Measurements from ENCODE around the gene CNN1.
"Not testable (repeated sequence)": the region's sequence is repeated elsewhere in the genome, so short reads cannot be mapped to it uniquely, and the experiment has no call there.

CNN1 gene

DNA sequence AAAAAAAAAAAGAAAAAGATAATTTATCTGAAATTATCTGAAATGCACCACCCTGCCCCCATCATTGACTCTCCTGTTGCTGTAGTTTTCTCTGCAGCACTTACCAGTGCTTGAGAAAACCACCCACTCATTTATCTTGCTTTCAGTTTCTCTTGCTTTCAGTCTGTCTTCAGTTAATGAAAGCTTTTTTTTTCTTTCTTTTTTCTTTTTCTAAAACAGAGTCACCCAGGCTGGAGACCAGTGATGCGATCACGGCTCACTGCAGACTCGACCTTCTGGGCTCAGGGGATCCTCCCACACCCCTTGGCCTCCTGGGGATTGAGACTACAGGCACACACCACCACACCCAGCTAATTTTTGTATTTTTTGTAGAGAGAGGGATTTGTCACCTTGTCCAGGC, 43.1 kb downstream of the CNN1 start:
- Histone ChIP-seq H3K36me3 (ENCODE audit: control insufficient read depth, insufficient read depth, low read length) (no peaks in the 10 kb centered on the region; the same call in 1 of the 2 replicates), H3K4me3 (ENCODE audit: low read length) (no peak overlapping the region), H3K9me3 (ENCODE audit: control insufficient read depth, insufficient read depth, low read length) (no peaks in the 10 kb centered on the region), H3K4me1 (ENCODE audit: control insufficient read depth, insufficient read depth, low read length) (peaks cover 2% of the 10 kb centered on the region; the same call in 1 of the 2 replicates), H3K27me3 (ENCODE audit: control insufficient read depth, insufficient read depth, low read length) (no peaks in the 10 kb centered on the region), H3K27ac (ENCODE audit: low read length) (no peak overlapping the region)
- DNase-seq (ENCODE audit: low read depth, low spot score): no peak
- WGBS (ENCODE audit: insufficient coverage, insufficient read length): no CpG with 5 or more reads among the region's 3 CpGs

- DNase-seq (ENCODE audit: low read depth, low spot score): no peak
- Histone ChIP-seq H3K4me3 (ENCODE audit: low read length) (no peak overlapping the region), H3K27me3 (ENCODE audit: control insufficient read depth, insufficient read depth, low read length) (no peaks in the 10 kb centered on the region), H3K36me3 (ENCODE audit: control insufficient read depth, insufficient read depth, low read length) (no peaks in the 10 kb centered on the region), H3K9me3 (ENCODE audit: control insufficient read depth, insufficient read depth, low read length) (no peaks in the 10 kb centered on the region), H3K27ac (ENCODE audit: low read length) (no peak overlapping the region), H3K4me1 (ENCODE audit: control insufficient read depth, insufficient read depth, low read length) (no peaks in the 10 kb centered on the region)
- no CpG with 5 or more reads among the region's 6 CpGs for WGBS (ENCODE audit: insufficient coverage, insufficient read length)
Measured at GRCh38 chr19:11586331-11586730, 47.7 kb downstream of the CNN1 start.

DNA sequence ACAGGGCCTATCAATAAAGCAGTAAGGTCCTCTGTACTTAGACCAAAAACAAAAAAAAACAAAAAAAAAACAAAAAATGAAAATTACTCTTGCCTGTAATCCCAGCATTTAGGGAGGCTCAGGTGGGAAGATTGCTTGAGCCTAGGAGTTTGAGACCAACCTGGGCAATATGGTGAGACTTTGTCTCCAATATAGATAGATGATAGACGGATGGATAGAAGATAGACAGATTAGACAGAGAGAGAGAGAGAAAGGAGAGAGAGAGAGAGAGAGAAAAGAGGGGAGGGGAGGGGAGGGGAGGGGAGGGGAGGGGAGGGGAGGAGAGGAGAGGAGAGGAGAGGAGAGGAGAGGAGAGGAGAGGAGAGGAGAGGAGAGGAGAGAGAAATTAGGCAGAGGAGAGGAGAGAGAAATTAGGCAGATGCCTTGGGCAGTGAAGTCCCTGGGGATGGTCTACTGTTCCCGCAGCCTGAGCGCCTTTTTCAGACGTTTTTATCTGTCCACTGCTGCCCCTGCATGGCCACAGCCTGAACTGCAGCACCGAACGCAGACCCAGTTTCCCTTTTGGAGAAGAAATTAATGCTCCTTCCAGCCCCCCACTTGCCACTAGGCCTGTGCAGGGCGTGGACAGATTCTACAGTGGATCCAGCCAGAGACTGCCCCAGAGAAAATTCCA, 48.8 kb downstream of the CNN1 start:
- Histone ChIP-seq H3K27ac (ENCODE audit: low read length) (no peak overlapping the region), H3K36me3 (ENCODE audit: control insufficient read depth, insufficient read depth, low read length) (no peaks in the 10 kb centered on the region), H3K27me3 (ENCODE audit: control insufficient read depth, insufficient read depth, low read length) (no peaks in the 10 kb centered on the region), H3K9me3 (ENCODE audit: control insufficient read depth, insufficient read depth, low read length) (no peaks in the 10 kb centered on the region), H3K4me1 (ENCODE audit: control insufficient read depth, insufficient read depth, low read length) (no peaks in the 10 kb centered on the region), H3K4me3 (ENCODE audit: low read length) (no peak overlapping the region)
- WGBS (ENCODE audit: insufficient coverage, insufficient read length): no CpG with 5 or more reads among the region's 7 CpGs
- DNase-seq (ENCODE audit: low read depth, low spot score): no peak

GRCh38 chr19:11587975-11588631, 49.5 kb downstream of the CNN1 start:
- Histone ChIP-seq H3K9me3 (ENCODE audit: control insufficient read depth, insufficient read depth, low read length) (no peaks in the 10 kb centered on the region), H3K36me3 (ENCODE audit: control insufficient read depth, insufficient read depth, low read length) (no peaks in the 10 kb centered on the region), H3K27me3 (ENCODE audit: control insufficient read depth, insufficient read depth, low read length) (no peaks in the 10 kb centered on the region), H3K27ac (ENCODE audit: low read length) (no peak overlapping the region), H3K4me3 (ENCODE audit: low read length) (no peak overlapping the region), H3K4me1 (ENCODE audit: control insufficient read depth, insufficient read depth, low read length) (no peaks in the 10 kb centered on the region)
- WGBS (ENCODE audit: insufficient coverage, insufficient read length): no CpG with 5 or more reads among the region's 13 CpGs
- DNase-seq (ENCODE audit: low read depth, low spot score): no peak

GRCh38 chr19:11594084-11594483, 55.4 kb downstream of the CNN1 start:
- WGBS (ENCODE audit: insufficient coverage, insufficient read length): no CpG with 5 or more reads among the region's 4 CpGs
- Histone ChIP-seq H3K4me3 (ENCODE audit: low read length) (no peak overlapping the region), H3K4me1 (ENCODE audit: control insufficient read depth, insufficient read depth, low read length) (no peaks in the 10 kb centered on the region), H3K27me3 (ENCODE audit: control insufficient read depth, insufficient read depth, low read length) (no peaks in the 10 kb centered on the region), H3K36me3 (ENCODE audit: control insufficient read depth, insufficient read depth, low read length) (no peaks in the 10 kb centered on the region), H3K27ac (ENCODE audit: low read length) (no peak overlapping the region), H3K9me3 (ENCODE audit: control insufficient read depth, insufficient read depth, low read length) (no peaks in the 10 kb centered on the region)
- DNase-seq (ENCODE audit: low read depth, low spot score): no peak

- no peak overlapping the region for H3K4me3 ChIP-seq (ENCODE audit: low read length)
- DNase-seq (ENCODE audit: low read depth, low spot score): no peak
- WGBS (ENCODE audit: insufficient coverage, insufficient read length): no CpG with 5 or more reads among the region's 10 CpGs
- no peaks in the 10 kb centered on the region for H3K36me3 ChIP-seq (ENCODE audit: control insufficient read depth, insufficient read depth, low read length)
- H3K9me3 ChIP-seq (ENCODE audit: control insufficient read depth, insufficient read depth, low read length): no peaks in the 10 kb centered on the region
- H3K27me3 ChIP-seq (ENCODE audit: control insufficient read depth, insufficient read depth, low read length): no peaks in the 10 kb centered on the region
- no peak overlapping the region for H3K27ac ChIP-seq (ENCODE audit: low read length)
- no peaks in the 10 kb centered on the region for H3K4me1 ChIP-seq (ENCODE audit: control insufficient read depth, insufficient read depth, low read length)
Measured at GRCh38 chr19:11596156-11596555, 57.5 kb downstream of the CNN1 start.

- peak; percentile 95 for DNase-seq (ENCODE audit: low read depth, low spot score)
- Histone ChIP-seq H3K27ac (ENCODE audit: low read length) (no peak within 1 kb of the TSS), H3K36me3 (ENCODE audit: control insufficient read depth, insufficient read depth, low read length) (no peaks in the 10 kb centered on the region), H3K4me1 (ENCODE audit: control insufficient read depth, insufficient read depth, low read length) (0 out of 2 replicates have a peak, but pooled peaks cover 1% of the 10 kb centered on the region), H3K9me3 (ENCODE audit: control insufficient read depth, insufficient read depth, low read length) (no peaks in the 10 kb centered on the region), H3K27me3 (ENCODE audit: control insufficient read depth, insufficient read depth, low read length) (no peaks in the 10 kb centered on the region), H3K4me3 (ENCODE audit: low read length) (peak within 1 kb of the TSS; percentile 73)
- no CpG with 5 or more reads among the region's 67 CpGs for WGBS (ENCODE audit: insufficient coverage, insufficient read length)
Measured at GRCh38 chr19:11597202-11598102, 58.8 kb downstream of the CNN1 start, which contains the start of gene ZNF627. Gene ZNF627, plus strand, starts transcription at chr19:11597483. Its CDS starts 145 bp downstream, at chr19:11597628.

- no peak overlapping the region for H3K27ac ChIP-seq (ENCODE audit: low read length)
- no peaks in the 10 kb centered on the region for H3K9me3 ChIP-seq (ENCODE audit: control insufficient read depth, insufficient read depth, low read length)
- no peaks in the 10 kb centered on the region for H3K36me3 ChIP-seq (ENCODE audit: control insufficient read depth, insufficient read depth, low read length)
- peak overlapping the region; percentile 73; the same call in 1 of the 2 replicates for H3K4me3 ChIP-seq (ENCODE audit: low read length)
- no peaks in the 10 kb centered on the region for H3K27me3 ChIP-seq (ENCODE audit: control insufficient read depth, insufficient read depth, low read length)
- WGBS (ENCODE audit: insufficient coverage, insufficient read length): no CpG with 5 or more reads among the region's 10 CpGs
- H3K4me1 ChIP-seq (ENCODE audit: control insufficient read depth, insufficient read depth, low read length): 0 out of 2 replicates have a peak, but pooled peaks cover 1% of the 10 kb centered on the region
- DNase-seq (ENCODE audit: low read depth, low spot score): no peak
Measured at GRCh38 chr19:11598103-11598483, 59.4 kb downstream of the CNN1 start.

GRCh38 chr19:11598746-11599145, 60.1 kb downstream of the CNN1 start:
- Histone ChIP-seq H3K4me1 (ENCODE audit: control insufficient read depth, insufficient read depth, low read length) (0 out of 2 replicates have a peak, but pooled peaks cover 1% of the 10 kb centered on the region), H3K27ac (ENCODE audit: low read length) (no peak overlapping the region), H3K36me3 (ENCODE audit: control insufficient read depth, insufficient read depth, low read length) (no peaks in the 10 kb centered on the region), H3K4me3 (ENCODE audit: low read length) (no peak overlapping the region), H3K27me3 (ENCODE audit: control insufficient read depth, insufficient read depth, low read length) (no peaks in the 10 kb centered on the region), H3K9me3 (ENCODE audit: control insufficient read depth, insufficient read depth, low read length) (no peaks in the 10 kb centered on the region)
- WGBS (ENCODE audit: insufficient coverage, insufficient read length): no CpG with 5 or more reads among the region's 2 CpGs
- DNase-seq (ENCODE audit: low read depth, low spot score): no peak

GRCh38 chr19:11599704-11600103, 61.1 kb downstream of the CNN1 start:
- WGBS (ENCODE audit: insufficient coverage, insufficient read length): no CpG with 5 or more reads among the region's 8 CpGs

More at GRCh38 chr19:11599704-11600103, 61.1 kb downstream of the CNN1 start:
- not testable (repeated sequence) for H3K4me3 ChIP-seq (ENCODE audit: low read length); H3K9me3 ChIP-seq (ENCODE audit: control insufficient read depth, insufficient read depth, low read length); H3K4me1 ChIP-seq (ENCODE audit: control insufficient read depth, insufficient read depth, low read length); H3K27me3 ChIP-seq (ENCODE audit: control insufficient read depth, insufficient read depth, low read length); H3K36me3 ChIP-seq (ENCODE audit: control insufficient read depth, insufficient read depth, low read length); DNase-seq (ENCODE audit: low read depth, low spot score); H3K27ac ChIP-seq (ENCODE audit: low read length)
